COR-L47 (cell line): ENCODE data around the gene AGMAT.
"Not testable (repeated sequence)": the region's sequence is repeated elsewhere in the genome, so short reads cannot be mapped to it uniquely, and the experiment has no call there.

Source experiments
- DNase-seq: peaks from one replicate; lab custom pipeline; 2025; lab: John Stamatoyannopoulos, UW

The AGMAT gene

GRCh38 chr1:15610167-15610566 is 25.3 kb upstream of the AGMAT start:
- no peak for DNase-seq

- no peak for DNase-seq
Observed at GRCh38 chr1:15609631-15610030, 24.8 kb upstream of the AGMAT start.

- no peak for DNase-seq
Observed at GRCh38 chr1:15605398-15606383, 20.8 kb upstream of the AGMAT start.

- not testable (repeated sequence) for DNase-seq
Observed at GRCh38 chr1:15604400-15604799, 19.5 kb upstream of the AGMAT start.

- not testable (repeated sequence) for DNase-seq
Observed at GRCh38 chr1:15603966-15604282, 19.1 kb upstream of the AGMAT start.

- DNase-seq, result peak; percentile 99
Observed at GRCh38 chr1:15603050-15603965, 18.5 kb upstream of the AGMAT start.

- no peak for DNase-seq
Observed at GRCh38 chr1:15598436-15598835, 13.6 kb upstream of the AGMAT start.

GRCh38 chr1:15595809-15596617 is 11.2 kb upstream of the AGMAT start:
- DNase-seq, result no peak

- DNase-seq, result no peak
Observed at GRCh38 chr1:15592285-15592684, 7.4 kb upstream of the AGMAT start.

- no peak for DNase-seq
Observed at GRCh38 chr1:15583016-15583706, 1.7 kb downstream of the AGMAT start.

GRCh38 chr1:15579683-15580047 is 5.2 kb downstream of the AGMAT start:
- no peak for DNase-seq

- DNase-seq, result no peak
Observed at GRCh38 chr1:15578921-15579682, 5.7 kb downstream of the AGMAT start.

- no peak for DNase-seq
Observed at GRCh38 chr1:15577691-15578090, 7.2 kb downstream of the AGMAT start.

- DNase-seq, result no peak
Observed at GRCh38 chr1:15575549-15576150, 9.2 kb downstream of the AGMAT start.

- DNase-seq, result no peak
Observed at GRCh38 chr1:15574741-15575140, 10.1 kb downstream of the AGMAT start.

GRCh38 chr1:15573477-15573876 is 11.4 kb downstream of the AGMAT start:
- DNase-seq, result no peak

- no peak for DNase-seq
Observed at GRCh38 chr1:15571266-15571665, 13.6 kb downstream of the AGMAT start.

GRCh38 chr1:15570861-15571260 is 14.0 kb downstream of the AGMAT start:
- no peak for DNase-seq

- no peak for DNase-seq
Observed at GRCh38 chr1:15568387-15569073, 16.3 kb downstream of the AGMAT start.
